Thyroid gland (tissue), 4 donors: ENCODE measurements around the gene RNASEH2A.

Experiments used
- POLR2A ChIP-seq, 2 donors: fragments of 450-650 bp; IDR thresholded peaks; one replicate each; pipeline ENCODE4 v1.6.1; 2017; ENCODE audit warnings: antibody characterized with exemption in 2 of 2, mild to moderate bottlenecking in 2 of 2, moderate library complexity in 1 of 2
- TF ChIP-seq, protein P1 (sequence below), 6 experiments: fragments of 200-600 bp in 3 of 6; fragments of 450-650 bp in 3 of 6; sonication (generic) in 3 of 6; IDR thresholded peaks; one replicate each; pipeline ENCODE4 v1.5.1; 2016 to 2019; ENCODE audit warnings: antibody characterized with exemption in 6 of 6, mild to moderate bottlenecking in 2 of 6, inconsistent platforms in 1 of 6, moderate library complexity in 1 of 6

GRCh38 chr19:12783291-12783848 is 23.0 kb upstream of the RNASEH2A start:
- TF ChIP-seq, protein P1, sequence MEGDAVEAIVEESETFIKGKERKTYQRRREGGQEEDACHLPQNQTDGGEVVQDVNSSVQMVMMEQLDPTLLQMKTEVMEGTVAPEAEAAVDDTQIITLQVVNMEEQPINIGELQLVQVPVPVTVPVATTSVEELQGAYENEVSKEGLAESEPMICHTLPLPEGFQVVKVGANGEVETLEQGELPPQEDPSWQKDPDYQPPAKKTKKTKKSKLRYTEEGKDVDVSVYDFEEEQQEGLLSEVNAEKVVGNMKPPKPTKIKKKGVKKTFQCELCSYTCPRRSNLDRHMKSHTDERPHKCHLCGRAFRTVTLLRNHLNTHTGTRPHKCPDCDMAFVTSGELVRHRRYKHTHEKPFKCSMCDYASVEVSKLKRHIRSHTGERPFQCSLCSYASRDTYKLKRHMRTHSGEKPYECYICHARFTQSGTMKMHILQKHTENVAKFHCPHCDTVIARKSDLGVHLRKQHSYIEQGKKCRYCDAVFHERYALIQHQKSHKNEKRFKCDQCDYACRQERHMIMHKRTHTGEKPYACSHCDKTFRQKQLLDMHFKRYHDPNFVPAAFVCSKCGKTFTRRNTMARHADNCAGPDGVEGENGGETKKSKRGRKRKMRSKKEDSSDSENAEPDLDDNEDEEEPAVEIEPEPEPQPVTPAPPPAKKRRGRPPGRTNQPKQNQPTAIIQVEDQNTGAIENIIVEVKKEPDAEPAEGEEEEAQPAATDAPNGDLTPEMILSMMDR (IDR thresholded peaks at IDR 0.05), result no peak
- TF ChIP-seq POLR2A (IDR thresholded peaks at IDR 0.05), result peak in 1 of 2 donors; percentile 32
